GM19467 (cell line): ENCODE data around the gene SMIM15.

Experiments
- ATAC-seq: cut with Tn5 transposase; IDR thresholded peaks from one replicate; pipeline ENCODE4 v1.9.1; 2021; ENCODE audit warnings: mild to moderate bottlenecking, moderate library complexity; ENCODE audit not compliant: unreplicated experiment

Gene SMIM15

DNA sequence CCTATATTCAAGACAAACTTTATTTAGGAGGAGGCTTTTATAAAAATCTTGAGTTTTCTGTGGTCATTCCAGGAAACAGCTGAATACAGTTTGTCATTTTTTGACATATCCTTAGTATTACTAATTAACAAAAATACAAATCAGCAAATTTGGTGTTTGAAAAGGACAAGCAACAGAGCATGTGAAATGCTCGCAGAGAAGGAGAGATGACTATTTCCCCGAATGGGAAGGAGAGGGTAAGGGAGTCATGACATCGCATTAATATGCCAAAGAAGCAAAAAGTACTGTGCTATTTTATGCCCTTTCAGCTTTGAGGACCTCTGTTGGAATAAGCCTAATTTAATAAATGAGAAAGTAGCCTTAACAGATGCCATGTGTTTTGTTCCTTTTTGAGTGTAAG lies 1.8 kb downstream of the SMIM15 start:
- ATAC-seq: no peak

GRCh38 chr5:61159836-61160235 lies 2.4 kb downstream of the SMIM15 start:
- no peak for ATAC-seq

DNA sequence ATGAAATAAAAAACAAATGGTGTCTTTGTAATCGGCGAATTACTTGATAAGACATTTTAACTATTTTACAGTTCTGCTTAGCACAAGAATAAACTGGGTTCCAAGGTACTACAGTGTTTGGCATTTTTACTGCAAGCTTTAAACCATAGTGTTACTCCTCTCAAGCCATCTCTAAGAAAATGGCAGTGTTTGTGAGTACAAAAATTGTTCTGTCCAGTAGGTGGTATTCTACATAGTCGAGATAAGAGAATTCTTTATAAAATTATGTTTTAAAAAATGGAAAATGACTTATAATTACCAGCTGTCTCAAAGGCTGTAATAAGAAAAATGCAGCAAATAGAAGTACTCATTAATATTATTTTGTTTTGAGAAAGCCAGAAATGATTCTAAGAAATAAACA lies 3.2 kb downstream of the SMIM15 start:
- ATAC-seq: no peak

DNA sequence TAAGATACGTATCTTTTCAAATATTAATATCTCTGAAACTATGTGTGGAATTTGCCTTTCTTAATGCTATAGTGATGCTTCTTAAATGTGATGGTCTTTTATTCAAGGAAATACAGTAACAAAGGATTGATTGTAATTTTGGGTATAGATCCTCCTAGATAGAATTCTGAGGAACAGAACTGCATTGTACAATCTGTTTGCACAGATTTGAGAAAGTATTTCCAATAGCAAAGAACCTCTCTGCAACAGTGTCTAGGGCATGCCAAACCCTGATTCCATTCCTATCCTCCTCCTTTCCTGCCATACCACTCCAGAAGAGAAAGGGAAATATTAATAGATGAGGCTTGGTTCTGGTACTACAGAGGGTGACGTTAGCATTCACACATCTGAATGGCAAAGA lies 10.4 kb downstream of the SMIM15 start:
- no peak for ATAC-seq

GRCh38 chr5:61148515-61148914 lies 13.8 kb downstream of the SMIM15 start:
- ATAC-seq: no peak

- ATAC-seq: no peak
Observed at GRCh38 chr5:61142811-61143210, 19.5 kb downstream of the SMIM15 start.

- no peak for ATAC-seq
Observed at GRCh38 chr5:61142391-61142790, 19.9 kb downstream of the SMIM15 start.

GRCh38 chr5:61141801-61142200 lies 20.5 kb downstream of the SMIM15 start:
- ATAC-seq: no peak

DNA sequence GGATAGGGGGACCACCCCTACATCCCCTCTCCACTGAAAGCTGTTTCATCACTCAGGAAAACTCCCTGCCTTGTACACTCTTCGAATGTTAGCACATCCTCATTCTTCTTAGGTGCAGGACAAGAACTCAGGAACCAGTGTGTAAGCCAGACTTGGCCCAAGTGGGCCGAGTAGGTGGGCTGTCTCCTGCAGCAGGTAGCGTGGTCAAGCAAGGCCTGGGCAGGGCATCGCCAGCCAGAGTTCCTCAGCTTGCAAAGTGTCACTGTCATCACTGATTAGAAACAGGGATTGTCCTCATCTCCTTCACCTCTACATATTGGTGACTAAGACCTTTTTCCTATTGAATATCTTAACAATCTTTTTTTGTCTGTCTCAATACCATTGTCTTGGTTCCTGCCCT lies 22.3 kb downstream of the SMIM15 start:
- ATAC-seq: no peak

DNA sequence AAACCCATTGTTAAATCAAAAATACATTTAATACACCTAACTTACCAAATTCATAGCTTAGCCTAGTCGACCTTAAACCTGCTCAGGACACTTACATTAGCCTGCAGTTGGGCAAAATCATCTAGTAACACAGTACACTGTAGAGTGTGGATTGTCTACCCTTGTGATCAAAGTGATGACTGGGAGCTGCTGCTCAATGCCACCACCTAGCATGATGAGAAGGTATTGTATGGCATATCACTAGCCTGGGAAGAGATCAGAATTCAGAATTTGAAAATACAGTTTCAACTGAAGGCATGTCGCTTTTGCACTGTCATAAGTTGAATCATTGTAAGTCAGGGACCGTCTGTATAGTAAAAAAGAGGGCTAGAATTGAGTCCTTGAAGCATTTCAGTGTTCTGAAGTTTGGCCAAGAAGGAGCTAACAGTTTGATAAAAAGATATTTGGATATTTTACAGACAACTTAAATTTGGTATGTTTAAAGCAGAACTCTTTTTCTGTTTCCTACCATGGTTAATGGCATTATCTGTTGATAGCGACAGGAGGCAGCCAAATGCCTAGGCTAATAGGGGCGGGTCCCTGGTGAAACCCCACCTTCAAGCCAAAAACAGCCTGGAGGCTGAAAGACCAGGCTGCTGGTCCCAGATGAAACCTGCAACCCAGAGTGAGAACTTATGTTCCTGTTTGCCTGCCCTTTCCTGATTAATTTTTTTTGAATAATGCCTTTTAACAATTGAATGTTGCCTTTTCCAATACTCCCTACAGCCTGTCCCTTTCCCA lies 23.0 kb downstream of the SMIM15 start:
- no peak for ATAC-seq

DNA sequence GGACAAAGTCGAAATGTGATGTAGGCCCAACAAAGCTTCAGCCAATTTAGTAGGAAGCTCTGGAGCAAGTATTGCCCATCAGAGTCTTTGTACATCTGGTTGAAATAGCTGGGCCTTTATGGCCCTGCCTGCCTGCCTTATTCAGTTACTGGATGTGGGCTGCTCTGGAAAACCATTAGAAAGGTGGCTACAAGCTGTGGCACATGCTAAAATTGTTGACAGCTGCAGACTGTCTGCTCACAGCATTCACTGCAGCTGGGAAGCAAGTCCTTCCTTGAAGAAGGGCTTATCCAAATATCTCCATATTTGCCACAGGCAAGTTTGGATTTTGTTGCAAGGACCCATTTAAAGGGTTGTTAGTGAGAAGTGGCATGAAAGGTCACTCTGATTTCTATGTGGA lies 24.4 kb downstream of the SMIM15 start:
- no peak for ATAC-seq

- ATAC-seq: no peak
Observed at GRCh38 chr5:61132559-61132958, 29.7 kb downstream of the SMIM15 start.

GRCh38 chr5:61130289-61130688 lies 32.0 kb downstream of the SMIM15 start:
- ATAC-seq: no peak

GRCh38 chr5:61123145-61123544 lies 39.1 kb downstream of the SMIM15 start:
- no peak for ATAC-seq

GRCh38 chr5:61120534-61120933 lies 41.7 kb downstream of the SMIM15 start:
- no peak for ATAC-seq

GRCh38 chr5:61119066-61119465 lies 43.2 kb downstream of the SMIM15 start:
- ATAC-seq: no peak

DNA sequence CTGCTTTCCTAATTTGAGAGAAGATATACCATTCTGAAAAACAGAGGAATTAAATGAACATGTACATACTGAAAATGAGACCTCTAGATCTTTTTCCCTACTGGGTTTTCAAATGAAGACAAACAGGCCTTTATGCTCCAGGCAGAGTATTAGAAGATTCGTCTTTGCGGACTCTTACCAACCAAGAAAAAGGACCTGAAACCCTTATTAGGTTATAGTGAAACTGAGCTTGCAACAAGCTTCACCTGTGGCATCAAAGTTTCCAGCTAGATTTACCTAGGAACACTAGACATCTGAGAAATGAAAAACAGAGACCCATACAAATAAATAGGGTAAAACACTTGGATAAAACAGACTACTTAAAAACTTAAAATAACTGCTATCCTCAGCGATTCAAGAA lies 46.3 kb downstream of the SMIM15 start:
- ATAC-seq: no peak

DNA sequence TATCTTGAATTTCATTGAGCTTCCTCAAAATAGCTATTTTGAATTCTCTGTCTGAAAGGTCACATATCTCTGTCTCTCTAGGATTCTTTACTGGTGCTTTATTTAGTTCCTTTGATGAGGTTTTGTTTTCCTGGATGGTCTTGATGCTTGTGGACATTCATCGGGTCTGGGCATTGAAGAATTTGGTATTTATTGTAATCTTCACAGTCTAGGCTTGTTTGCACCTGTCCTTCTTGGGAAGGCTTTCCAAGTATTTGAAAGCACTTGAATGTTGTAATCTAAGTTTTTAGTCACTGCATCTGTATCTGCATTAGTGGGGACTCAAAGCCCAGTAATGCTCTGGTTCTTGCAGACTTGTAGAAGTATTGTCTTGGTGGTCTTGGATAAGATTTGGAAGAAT lies 47.8 kb downstream of the SMIM15 start:
- ATAC-seq: no peak
